GM12873 (cell line): ENCODE measurements around the gene PDLIM4.

Experiments used
- TF ChIP-seq, protein P1 (sequence below): IDR thresholded peaks from 2 replicates; pipeline ENCODE4 v1.5.1; 2012; ENCODE audit warnings: low read depth, mild to moderate bottlenecking, moderate library complexity, low read length, control low read depth; ENCODE audit not compliant: insufficient read depth; ENCODE audit errors: missing control alignments

PDLIM4 gene

DNA sequence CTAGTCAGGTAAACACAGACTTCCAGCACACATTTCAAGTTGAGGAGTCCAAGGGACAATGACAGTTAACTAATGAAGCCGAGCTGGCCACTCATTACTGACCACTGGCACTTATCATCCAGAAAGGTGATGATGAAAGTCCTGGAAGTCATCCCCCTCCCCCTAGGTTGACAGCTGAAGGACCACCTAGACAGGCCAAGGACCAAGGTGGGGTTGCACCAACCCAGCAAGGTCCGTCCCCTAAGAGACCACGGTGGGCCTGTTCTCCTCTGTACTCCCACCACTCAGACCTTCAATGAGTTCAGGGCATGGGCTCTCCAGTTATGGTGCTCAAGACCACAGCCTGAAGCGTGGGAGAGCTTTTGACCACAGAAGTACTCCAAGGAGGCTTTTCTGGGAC lies 43.0 kb upstream of the PDLIM4 start:
- TF ChIP-seq, protein P1, sequence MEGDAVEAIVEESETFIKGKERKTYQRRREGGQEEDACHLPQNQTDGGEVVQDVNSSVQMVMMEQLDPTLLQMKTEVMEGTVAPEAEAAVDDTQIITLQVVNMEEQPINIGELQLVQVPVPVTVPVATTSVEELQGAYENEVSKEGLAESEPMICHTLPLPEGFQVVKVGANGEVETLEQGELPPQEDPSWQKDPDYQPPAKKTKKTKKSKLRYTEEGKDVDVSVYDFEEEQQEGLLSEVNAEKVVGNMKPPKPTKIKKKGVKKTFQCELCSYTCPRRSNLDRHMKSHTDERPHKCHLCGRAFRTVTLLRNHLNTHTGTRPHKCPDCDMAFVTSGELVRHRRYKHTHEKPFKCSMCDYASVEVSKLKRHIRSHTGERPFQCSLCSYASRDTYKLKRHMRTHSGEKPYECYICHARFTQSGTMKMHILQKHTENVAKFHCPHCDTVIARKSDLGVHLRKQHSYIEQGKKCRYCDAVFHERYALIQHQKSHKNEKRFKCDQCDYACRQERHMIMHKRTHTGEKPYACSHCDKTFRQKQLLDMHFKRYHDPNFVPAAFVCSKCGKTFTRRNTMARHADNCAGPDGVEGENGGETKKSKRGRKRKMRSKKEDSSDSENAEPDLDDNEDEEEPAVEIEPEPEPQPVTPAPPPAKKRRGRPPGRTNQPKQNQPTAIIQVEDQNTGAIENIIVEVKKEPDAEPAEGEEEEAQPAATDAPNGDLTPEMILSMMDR, result no peak

DNA sequence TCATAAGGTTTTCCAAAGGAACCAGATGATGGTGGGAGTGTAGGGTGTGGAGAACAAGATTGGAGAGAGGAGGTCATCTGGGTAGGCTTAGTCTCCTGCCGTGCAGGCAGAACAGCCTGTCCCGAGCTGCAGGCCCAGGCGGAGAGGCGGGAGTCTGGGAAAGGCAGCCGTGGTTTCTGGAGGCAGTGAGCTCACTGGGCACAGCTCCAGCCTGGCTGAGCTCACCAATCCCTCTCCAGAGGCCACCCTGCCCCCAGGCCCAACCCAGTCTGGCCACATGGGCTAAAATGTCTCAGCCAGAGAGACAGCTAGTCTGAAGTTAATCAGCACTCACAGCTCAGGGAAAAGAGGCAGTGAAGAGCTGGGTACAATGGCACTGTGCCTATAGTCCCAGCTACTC lies 42.2 kb upstream of the PDLIM4 start:
- TF ChIP-seq, protein P1, result no peak

DNA sequence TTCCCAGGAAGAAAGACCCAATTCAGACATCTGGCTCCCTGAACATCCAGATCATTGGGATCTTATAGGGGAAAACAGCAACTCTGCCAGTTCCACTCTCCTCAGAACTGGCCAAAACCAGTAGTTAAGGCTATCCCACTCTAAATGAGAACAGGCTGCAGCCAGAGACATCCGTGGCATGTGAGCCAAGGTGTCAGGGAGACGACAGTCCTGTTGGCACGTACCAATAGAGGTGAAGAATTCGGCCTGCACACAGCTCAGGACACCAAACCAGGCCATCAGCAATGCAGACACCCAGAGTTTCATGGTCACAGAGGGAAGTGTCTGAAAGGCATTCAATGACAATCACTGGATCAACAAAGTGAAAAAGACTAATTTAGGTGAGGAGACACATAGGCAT lies 39.2 kb upstream of the PDLIM4 start:
- TF ChIP-seq, protein P1, result no peak

DNA sequence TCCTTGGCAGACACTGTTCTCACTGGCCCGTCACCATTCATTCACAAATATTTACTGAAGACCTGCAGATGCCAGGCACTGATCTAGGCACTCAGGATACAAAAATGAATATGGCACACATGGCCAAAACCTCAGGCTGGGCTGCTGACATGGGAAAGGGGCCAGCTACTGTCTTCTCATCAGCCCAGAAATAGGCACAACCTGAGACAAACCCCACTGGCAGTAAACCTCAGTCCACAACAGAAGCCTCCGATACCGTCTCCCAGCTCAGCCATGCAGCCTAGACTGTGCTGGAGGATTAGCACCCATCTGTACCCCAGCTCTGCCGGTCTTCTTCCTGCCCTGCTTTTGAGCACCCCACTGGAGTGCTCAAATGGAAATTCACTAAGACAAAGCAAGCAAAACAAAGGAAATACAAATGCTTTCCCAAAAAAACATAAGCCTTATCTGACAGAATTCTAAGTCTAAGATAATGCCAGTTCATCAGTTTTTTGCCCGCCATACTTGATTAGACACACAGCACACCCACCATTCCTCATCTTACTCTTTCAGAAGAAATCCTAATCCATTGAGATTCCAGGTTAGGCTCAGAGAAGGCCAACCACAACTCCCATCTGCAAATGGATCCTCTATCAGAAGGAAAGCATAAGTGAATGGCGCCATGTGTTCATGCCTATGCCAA lies 38.1 kb upstream of the PDLIM4 start:
- TF ChIP-seq, protein P1, result no peak

DNA sequence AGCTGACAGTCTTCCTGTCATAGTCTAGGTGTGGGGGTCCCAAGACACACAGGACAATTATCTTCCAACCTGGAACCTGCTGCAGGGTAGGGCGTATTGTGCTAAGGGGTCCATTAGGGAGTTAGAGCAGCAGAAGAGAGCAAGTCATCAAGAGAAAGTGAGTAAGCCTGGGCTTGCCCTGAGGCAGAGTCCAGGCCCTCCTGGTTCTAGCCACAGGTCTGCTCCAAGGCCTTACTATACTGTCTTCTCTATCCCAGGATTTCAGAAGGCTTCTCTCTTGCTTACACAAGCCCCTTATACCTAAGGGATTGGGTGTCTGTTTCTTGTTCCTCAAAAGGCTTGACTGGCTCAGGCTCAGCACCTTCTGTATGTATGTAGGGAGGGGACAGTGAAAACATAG lies 37.5 kb upstream of the PDLIM4 start:
- TF ChIP-seq, protein P1, result no peak

DNA sequence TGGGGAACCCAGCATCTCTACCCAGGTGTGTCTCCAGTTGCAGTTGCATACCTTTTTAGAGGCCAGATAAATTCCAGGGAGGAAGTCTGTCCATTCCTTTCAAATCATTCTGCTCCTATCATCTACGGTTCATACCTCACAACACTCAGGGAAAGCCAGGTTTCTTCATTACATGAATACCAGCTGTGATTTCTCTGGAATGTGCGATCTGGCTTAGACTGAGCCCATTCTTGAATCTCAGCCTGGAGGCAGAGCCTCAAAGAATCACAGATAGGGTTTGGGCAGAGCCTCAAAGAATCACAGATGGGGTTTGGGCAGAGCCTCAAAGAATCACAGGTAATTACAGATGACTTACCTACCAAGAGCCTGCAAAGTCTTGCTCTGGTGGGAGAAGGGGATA lies 37.0 kb upstream of the PDLIM4 start:
- TF ChIP-seq, protein P1, result no peak

DNA sequence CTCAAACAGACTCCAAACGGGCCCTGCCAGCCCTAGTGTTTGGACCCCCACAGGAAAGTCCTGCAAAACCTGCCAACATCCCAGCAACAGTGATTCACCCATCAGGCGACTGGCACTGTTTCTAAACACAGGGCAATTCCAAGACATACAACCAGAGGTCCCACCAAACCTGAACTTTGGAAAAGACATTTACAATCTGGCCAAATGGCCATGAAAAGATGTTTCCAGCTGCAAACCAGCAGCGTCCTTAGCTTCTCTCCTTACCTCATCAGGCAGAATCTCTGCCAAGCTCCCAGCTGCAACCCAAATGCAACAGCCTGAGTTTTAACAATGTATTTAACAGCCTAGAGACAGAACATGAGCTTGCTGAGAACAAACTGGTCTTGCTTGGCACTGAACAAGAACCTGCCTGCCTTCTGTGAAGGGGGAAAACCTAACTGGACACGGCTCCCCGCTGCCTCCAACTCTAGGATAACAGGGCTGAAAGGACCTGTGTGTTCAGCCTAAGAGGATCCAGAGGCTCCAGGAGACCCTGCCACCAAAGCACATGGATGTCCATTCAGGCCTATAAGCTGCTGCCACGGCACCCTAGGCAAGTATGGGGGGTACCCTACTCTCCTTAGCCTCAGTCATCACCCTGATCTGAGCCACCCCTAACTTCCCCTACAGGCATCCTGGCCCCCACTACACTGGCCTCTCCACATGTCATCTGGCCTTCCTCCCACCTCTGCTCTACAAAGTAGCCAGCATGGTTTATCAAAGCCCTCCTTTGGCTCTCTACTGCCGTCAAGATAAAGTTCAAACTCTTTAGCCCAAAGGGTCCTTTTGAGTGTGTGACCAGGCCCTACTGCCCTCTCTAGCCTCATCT lies 35.5 kb upstream of the PDLIM4 start:
- TF ChIP-seq, protein P1, result no peak
